Thyroid gland (tissue), 4 donors: ENCODE measurements around the gene CSNK2A1.

Source experiments
- CTCF ChIP-seq, 6 experiments: fragments of 200-600 bp in 3 of 6; fragments of 450-650 bp in 3 of 6; sonication (generic) in 3 of 6; IDR thresholded peaks; one replicate each; pipeline ENCODE4 v1.5.1; 2016 to 2019; ENCODE audit warnings: antibody characterized with exemption in 6 of 6, mild to moderate bottlenecking in 2 of 6, inconsistent platforms in 1 of 6, moderate library complexity in 1 of 6
- POLR2A ChIP-seq, 2 donors: fragments of 450-650 bp; IDR thresholded peaks; one replicate each; pipeline ENCODE4 v1.6.1; 2017; ENCODE audit warnings: antibody characterized with exemption in 2 of 2, mild to moderate bottlenecking in 2 of 2, moderate library complexity in 1 of 2

GRCh38 chr20:582204-582603, 38.6 kb upstream of the CSNK2A1 start:
- no peak for TF ChIP-seq CTCF (IDR thresholded peaks at IDR 0.05)
- TF ChIP-seq POLR2A (IDR thresholded peaks at IDR 0.05), result no peak
